ENCODE results near the gene OPN1SW. TPM values are rescaled to one million over a fixed set of nuclear protein-coding genes. Genes with fewer than 3 reads are reported as not detected.

Gene OPN1SW
- total RNA-seq, 1 donor from 2014 or later, result not detected

DNA sequence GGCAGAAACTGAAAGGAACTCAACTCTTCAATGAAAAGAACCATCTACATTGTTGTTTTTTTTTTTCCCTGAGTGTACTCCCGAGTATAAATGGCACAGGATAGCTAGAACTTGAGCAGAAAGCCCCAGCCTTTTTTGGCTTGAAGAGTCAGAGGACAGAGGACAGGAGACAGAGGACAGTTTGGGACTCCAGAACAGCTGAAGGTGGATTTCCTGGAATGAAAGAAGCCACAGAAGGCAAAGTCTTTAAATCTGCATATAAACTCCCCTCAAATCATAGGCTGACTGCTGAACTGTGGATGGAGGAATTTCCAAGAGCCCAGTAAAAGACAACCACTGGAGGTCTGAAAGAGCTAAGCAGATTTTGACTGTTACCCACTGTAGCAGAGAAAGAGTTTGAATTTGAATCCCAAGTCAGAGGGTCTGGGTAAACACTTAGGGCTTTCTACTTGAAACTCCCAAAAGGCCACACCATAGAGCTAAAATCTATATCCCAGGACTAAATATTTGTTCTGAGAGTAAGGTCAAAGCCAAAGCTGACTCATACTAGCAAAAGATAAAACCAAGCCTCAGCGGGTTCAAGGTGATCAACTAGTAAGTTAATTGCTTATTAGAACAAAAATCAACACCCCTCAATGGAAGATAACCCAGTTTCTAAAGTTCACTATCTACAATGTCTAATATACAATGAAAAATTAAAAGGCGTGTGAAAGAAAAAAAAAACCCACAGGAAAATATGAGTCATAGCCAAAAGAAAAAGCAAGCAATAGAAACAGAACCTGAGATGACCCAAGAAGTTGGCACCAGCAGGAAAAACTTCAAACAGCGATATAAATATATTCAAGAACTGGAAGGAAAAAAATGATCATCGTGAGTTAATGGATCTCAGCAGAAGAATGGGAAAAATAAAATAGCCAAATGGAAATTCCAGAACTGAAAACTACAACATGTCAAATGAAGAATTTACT is 1.8 kb upstream of the OPN1SW start:
- Mint-ChIP-seq H3K36me3 (ENCODE audit: low read depth, unreplicated experiment) (peaks cover 35% of the 10 kb centered on the region), H3K27ac (ENCODE audit: unreplicated experiment) (no peak overlapping the region), H3K4me1 (ENCODE audit: unreplicated experiment) (peaks cover 5% of the 10 kb centered on the region), H3K27me3 (ENCODE audit: unreplicated experiment) (peaks cover 12% of the 10 kb centered on the region), H3K4me3 (ENCODE audit: unreplicated experiment) (no peak overlapping the region), H3K9me3 (ENCODE audit: unreplicated experiment) (peaks cover 5% of the 10 kb centered on the region)
- TF ChIP-seq, protein P1, sequence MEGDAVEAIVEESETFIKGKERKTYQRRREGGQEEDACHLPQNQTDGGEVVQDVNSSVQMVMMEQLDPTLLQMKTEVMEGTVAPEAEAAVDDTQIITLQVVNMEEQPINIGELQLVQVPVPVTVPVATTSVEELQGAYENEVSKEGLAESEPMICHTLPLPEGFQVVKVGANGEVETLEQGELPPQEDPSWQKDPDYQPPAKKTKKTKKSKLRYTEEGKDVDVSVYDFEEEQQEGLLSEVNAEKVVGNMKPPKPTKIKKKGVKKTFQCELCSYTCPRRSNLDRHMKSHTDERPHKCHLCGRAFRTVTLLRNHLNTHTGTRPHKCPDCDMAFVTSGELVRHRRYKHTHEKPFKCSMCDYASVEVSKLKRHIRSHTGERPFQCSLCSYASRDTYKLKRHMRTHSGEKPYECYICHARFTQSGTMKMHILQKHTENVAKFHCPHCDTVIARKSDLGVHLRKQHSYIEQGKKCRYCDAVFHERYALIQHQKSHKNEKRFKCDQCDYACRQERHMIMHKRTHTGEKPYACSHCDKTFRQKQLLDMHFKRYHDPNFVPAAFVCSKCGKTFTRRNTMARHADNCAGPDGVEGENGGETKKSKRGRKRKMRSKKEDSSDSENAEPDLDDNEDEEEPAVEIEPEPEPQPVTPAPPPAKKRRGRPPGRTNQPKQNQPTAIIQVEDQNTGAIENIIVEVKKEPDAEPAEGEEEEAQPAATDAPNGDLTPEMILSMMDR (IDR thresholded peaks at IDR 0.05; ENCODE audit: unreplicated experiment), result no peak
- no peak for DNase-seq (ENCODE audit: low spot score)

DNA sequence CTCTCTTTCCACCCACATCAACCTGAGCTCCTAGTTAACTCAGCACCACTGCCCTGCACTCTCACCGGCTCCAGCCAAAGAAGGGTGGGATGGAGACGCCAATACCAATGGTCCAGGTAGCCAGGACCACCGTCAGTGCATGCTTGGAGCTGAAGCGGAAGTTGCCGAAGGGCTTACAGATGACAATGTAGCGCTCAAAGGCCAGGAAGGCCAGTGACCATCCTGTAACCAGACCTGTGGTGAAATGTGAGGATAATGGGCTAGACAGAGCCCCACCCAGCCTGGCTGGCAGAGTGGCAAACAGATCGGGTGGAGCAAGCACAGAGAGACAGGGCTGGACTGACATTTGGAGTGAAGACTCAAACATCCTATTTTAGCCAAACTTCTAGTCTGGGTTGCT is 673 bp downstream of the OPN1SW start:
- H3K4me1 Mint-ChIP-seq (ENCODE audit: unreplicated experiment), result peaks cover 7% of the 10 kb centered on the region
- H3K36me3 Mint-ChIP-seq (ENCODE audit: low read depth, unreplicated experiment), result peaks cover 46% of the 10 kb centered on the region

DNA sequence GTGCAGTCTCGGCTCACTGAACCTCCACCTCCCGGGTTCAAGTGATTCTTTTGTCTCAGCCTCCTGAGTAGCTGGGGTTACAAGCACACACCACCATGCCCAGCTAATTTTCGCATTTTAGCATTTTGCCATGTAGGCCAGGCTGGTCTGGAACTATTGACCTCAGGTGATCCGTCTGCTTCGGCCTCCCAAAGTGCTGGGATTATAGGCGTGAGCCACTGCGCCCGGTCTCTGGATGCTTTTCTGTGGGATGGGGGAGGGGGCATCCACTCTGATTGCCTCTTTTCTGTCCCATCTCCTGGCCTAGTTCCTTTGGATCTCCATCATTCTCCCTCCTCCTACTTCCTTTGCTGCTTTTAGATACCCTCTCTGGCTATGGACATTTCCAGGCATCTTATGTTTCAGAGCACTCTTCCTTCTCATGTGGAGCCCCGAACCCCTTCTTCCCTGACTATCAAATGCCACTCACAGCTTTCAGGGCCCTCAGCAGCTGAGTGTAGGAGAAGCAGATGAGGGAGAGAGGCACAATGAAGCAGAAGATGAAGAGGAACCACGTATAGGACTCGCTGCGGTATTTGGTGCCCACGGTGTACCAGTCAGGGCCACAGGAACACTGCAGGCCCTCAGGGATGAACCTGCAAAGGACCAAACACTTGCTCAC is 1.4 kb downstream of the OPN1SW start:
- Mint-ChIP-seq H3K4me3 (ENCODE audit: unreplicated experiment) (no peak overlapping the region), H3K9me3 (ENCODE audit: unreplicated experiment) (peaks cover 5% of the 10 kb centered on the region), H3K36me3 (ENCODE audit: low read depth, unreplicated experiment) (peaks cover 46% of the 10 kb centered on the region), H3K4me1 (ENCODE audit: unreplicated experiment) (peaks cover 14% of the 10 kb centered on the region), H3K27ac (ENCODE audit: unreplicated experiment) (no peak overlapping the region), H3K27me3 (ENCODE audit: unreplicated experiment) (peaks cover 12% of the 10 kb centered on the region)
- DNase-seq (ENCODE audit: low spot score), result no peak
- TF ChIP-seq, protein P1 (IDR thresholded peaks at IDR 0.05; ENCODE audit: unreplicated experiment), result no peak

More for the DNA sequence above, 673 bp downstream of the OPN1SW start:
- Mint-ChIP-seq H3K4me3 (ENCODE audit: unreplicated experiment) (no peak overlapping the region), H3K27ac (ENCODE audit: unreplicated experiment) (no peak overlapping the region), H3K9me3 (ENCODE audit: unreplicated experiment) (peaks cover 5% of the 10 kb centered on the region), H3K27me3 (ENCODE audit: unreplicated experiment) (peaks cover 12% of the 10 kb centered on the region)
- TF ChIP-seq, protein P1 (IDR thresholded peaks at IDR 0.05; ENCODE audit: unreplicated experiment), result no peak
- no peak for DNase-seq (ENCODE audit: low spot score)

DNA sequence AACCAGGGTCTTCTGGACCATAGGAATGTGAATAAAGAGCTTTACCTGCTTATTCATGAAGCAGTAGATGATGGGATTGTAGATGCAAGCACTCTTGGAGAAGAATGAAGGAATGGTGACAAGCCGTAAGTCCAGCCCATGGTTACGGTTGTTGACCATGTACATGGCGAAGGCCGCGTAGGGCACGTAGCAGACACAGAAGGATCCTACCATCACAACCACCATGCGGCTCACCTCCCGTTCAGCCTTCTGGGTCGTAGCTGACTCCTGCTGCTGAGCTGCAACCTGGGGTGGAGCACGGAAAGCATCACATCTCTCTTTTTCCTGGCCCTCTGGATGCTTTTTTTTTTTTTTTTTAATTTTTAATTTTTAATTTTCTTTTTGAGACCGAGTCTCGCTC is 2.0 kb downstream of the OPN1SW start:
- Mint-ChIP-seq H3K36me3 (ENCODE audit: low read depth, unreplicated experiment) (peaks cover 50% of the 10 kb centered on the region), H3K4me1 (ENCODE audit: unreplicated experiment) (peaks cover 14% of the 10 kb centered on the region), H3K27me3 (ENCODE audit: unreplicated experiment) (peaks cover 12% of the 10 kb centered on the region), H3K27ac (ENCODE audit: unreplicated experiment) (no peak overlapping the region), H3K4me3 (ENCODE audit: unreplicated experiment) (peak overlapping the region; percentile 53), H3K9me3 (ENCODE audit: unreplicated experiment) (peaks cover 5% of the 10 kb centered on the region)
- TF ChIP-seq, protein P1 (IDR thresholded peaks at IDR 0.05; ENCODE audit: unreplicated experiment), result no peak
- DNase-seq (ENCODE audit: low spot score), result no peak

Data from endothelial cell (in vitro differentiated cells).